Keratinocyte (primary cell): ENCODE measurements around the gene GAD1. TPM values are rescaled to one million over a fixed set of nuclear protein-coding genes. Genes with fewer than 3 reads are reported as not detected.

Experiments
- DNase-seq: peaks from one replicate; pipeline ENCODE4 v3.0.0-alpha.2; 2011; ENCODE audit warnings: low read depth, missing footprints, low spot score
- FAIRE-seq: peaks from 2 replicates; lab custom pipeline; 2011; peaks lifted over from hg19 to GRCh38; lab: Jason Lieb, UNC
- H2AFZ ChIP-seq: 2 replicates; pipeline ENCODE4 v1.6.0; 2012; ENCODE audit warnings: low read length, control low read depth, inconsistent platforms; ENCODE audit not compliant: control insufficient read depth
- H3K27ac ChIP-seq: 2 replicates; pipeline ENCODE4 v1.5.1; 2011; ENCODE audit warnings: low read length; ENCODE audit not compliant: control insufficient read depth, insufficient read depth
- H3K27me3 ChIP-seq: 3 replicates; pipeline ENCODE4 v1.6.0; 2011; ENCODE audit warnings: low read length; ENCODE audit not compliant: control insufficient read depth, insufficient read depth; ENCODE audit errors: extremely low read depth
- H3K36me3 ChIP-seq, 2 experiments: 2 replicates in 1 of 2; 3 replicates in 1 of 2; pipeline ENCODE4 v1.5.1; 2011; ENCODE audit warnings: low read length in 2 of 2, mild to moderate bottlenecking in 1 of 2; ENCODE audit not compliant: control insufficient read depth in 2 of 2, insufficient read depth in 2 of 2; ENCODE audit errors: extremely low read depth in 1 of 2
- H3K4me1 ChIP-seq: 3 replicates; pipeline ENCODE4 v1.5.1; 2011; ENCODE audit warnings: low read length; ENCODE audit not compliant: control insufficient read depth, insufficient read depth; ENCODE audit errors: extremely low read depth
- H3K4me2 ChIP-seq: 3 replicates; pipeline ENCODE4 v1.6.0; 2011; ENCODE audit warnings: low read depth, low read length; ENCODE audit not compliant: control insufficient read depth, insufficient read depth; ENCODE audit errors: extremely low read depth
- H3K4me3 ChIP-seq, 3 experiments: fragments of 200-600 bp in 1 of 3; sonication (generic) in 1 of 3; 2 replicates in 2 of 3; 3 replicates in 1 of 3; pipeline ENCODE4 v1.5.1; 2011 to 2016; ENCODE audit warnings: low read length in 3 of 3, mild to moderate bottlenecking in 3 of 3, control low read depth in 2 of 3, inconsistent platforms in 1 of 3, low read depth in 1 of 3, mixed read lengths in 1 of 3, mixed run types in 1 of 3, moderate library complexity in 1 of 3; ENCODE audit not compliant: control insufficient read depth in 2 of 3, insufficient read depth in 2 of 3; ENCODE audit errors: extremely low read depth in 1 of 3
- H3K79me2 ChIP-seq: 2 replicates; pipeline ENCODE4 v1.6.0; 2012; ENCODE audit warnings: low read length; ENCODE audit not compliant: control insufficient read depth, insufficient read depth
- H3K9ac ChIP-seq: 3 replicates; pipeline ENCODE4 v1.6.0; 2011; ENCODE audit warnings: low read length; ENCODE audit not compliant: control insufficient read depth, insufficient read depth; ENCODE audit errors: extremely low read depth
- H3K9me1 ChIP-seq: 3 replicates; pipeline ENCODE4 v1.6.0; 2011; ENCODE audit warnings: low read length; ENCODE audit not compliant: control insufficient read depth, insufficient read depth; ENCODE audit errors: extremely low read depth
- H3K9me3 ChIP-seq: 2 replicates; pipeline ENCODE4 v1.5.1; 2012; ENCODE audit warnings: low read depth, low read length; ENCODE audit not compliant: control insufficient read depth
- H4K20me1 ChIP-seq: 3 replicates; pipeline ENCODE4 v1.6.0; 2011; ENCODE audit warnings: low read length; ENCODE audit not compliant: control insufficient read depth, insufficient read depth; ENCODE audit errors: extremely low read depth
- EZH2 ChIP-seq: IDR thresholded peaks from one replicate; pipeline ENCODE4 v1.6.1; 2012; ENCODE audit warnings: inconsistent platforms, mild to moderate bottlenecking, low read length, moderate library complexity
- dilution Hi-C: fragments of 300-500 bp; cut with MboI; formaldehyde crosslinking; loops from one replicate; pipeline ENCODE4 v1.7.0; 2020; ENCODE audit warnings: low sequenced_read_pairs; ENCODE audit not compliant: extremely low pct_ligation_motif_present
- polyA plus RNA-seq, 5 experiments: library from polyadenylated mRNA; depleted of rRNA in 3 of 5; stranded (reverse) in 3 of 5; stranded (forward) in 1 of 5; unstranded in 1 of 5; fragments of >200 nt; gene quantifications; 1 replicate in 1 of 5; 2 replicates in 3 of 5; 3 replicates in 1 of 5; pipeline versions ENCODE4 v1.2.1 to v1.2.3, GENCODE V29; 2011 to 2012; ENCODE audit warnings: missing spikeins in 2 of 5, low read depth in 1 of 5, low replicate concordance in 1 of 5
- TF ChIP-seq, protein P1 (sequence below), 3 experiments: IDR thresholded peaks in 1 of 3; conservative IDR thresholded peaks in 1 of 3; optimal IDR thresholded peaks in 1 of 3; 2 replicates in 2 of 3; 3 replicates in 1 of 3; pipeline versions ENCODE3 to v1.5.1; 2011; ENCODE audit warnings: low read length in 3 of 3, mild to moderate bottlenecking in 3 of 3, moderate library complexity in 2 of 3, control low read depth in 1 of 3, inconsistent platforms in 1 of 3; ENCODE audit not compliant: insufficient read depth in 2 of 3; ENCODE audit errors: extremely low read depth in 1 of 3

The GAD1 gene
- polyA plus RNA-seq, 1 donor (not counting 4 experiments of a cell fraction or from before 2014, with no cell fraction given) = 5.9 TPM

DNA sequence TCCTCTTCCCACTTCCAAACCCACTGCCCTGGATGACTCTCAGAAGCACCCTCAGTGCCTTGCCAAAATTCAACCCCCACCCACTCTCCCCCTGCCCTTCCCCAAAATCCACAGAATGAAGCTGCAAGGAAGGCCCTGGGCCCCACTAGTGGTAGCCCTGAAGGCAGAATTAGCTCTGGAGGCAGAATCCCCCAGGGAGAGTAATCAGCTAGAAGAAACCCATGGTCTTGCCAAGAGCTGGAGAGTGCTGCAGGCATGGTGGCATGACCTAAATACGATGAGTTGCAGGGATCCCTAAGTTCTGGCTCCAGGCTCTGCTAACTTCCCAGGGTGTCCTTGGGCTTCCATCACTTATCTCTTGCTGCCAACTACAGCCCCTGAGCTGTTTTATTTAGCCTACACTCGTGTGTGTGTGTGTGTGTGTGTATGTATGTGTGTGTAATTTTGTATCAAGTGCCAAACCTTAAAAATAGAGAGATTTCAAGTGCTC, 7.9 kb downstream of the GAD1 start:
- no peak for DNase-seq
- Histone ChIP-seq H3K36me3 (no peaks in the 10 kb centered on the region), H2AFZ (no peak overlapping the region), H3K4me3 (no peak overlapping the region), H3K4me1 (peaks cover 25% of the 10 kb centered on the region), H3K9ac (no peak overlapping the region), H3K27me3 (peaks cover 68% of the 10 kb centered on the region), H3K9me1 (no peaks in the 10 kb centered on the region), H3K9me3 (no peaks in the 10 kb centered on the region), H3K4me2 (no peak overlapping the region), H3K27ac (no peak overlapping the region), H3K79me2 (no peaks in the 10 kb centered on the region), H4K20me1 (no peaks in the 10 kb centered on the region)
- no peak for FAIRE-seq
- no peak for TF ChIP-seq EZH2
- TF ChIP-seq, protein P1, sequence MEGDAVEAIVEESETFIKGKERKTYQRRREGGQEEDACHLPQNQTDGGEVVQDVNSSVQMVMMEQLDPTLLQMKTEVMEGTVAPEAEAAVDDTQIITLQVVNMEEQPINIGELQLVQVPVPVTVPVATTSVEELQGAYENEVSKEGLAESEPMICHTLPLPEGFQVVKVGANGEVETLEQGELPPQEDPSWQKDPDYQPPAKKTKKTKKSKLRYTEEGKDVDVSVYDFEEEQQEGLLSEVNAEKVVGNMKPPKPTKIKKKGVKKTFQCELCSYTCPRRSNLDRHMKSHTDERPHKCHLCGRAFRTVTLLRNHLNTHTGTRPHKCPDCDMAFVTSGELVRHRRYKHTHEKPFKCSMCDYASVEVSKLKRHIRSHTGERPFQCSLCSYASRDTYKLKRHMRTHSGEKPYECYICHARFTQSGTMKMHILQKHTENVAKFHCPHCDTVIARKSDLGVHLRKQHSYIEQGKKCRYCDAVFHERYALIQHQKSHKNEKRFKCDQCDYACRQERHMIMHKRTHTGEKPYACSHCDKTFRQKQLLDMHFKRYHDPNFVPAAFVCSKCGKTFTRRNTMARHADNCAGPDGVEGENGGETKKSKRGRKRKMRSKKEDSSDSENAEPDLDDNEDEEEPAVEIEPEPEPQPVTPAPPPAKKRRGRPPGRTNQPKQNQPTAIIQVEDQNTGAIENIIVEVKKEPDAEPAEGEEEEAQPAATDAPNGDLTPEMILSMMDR (optimal IDR thresholded peaks at IDR 0.05 in 1 of 3, IDR thresholded peaks at IDR 0.05 in 1 of 3, conservative IDR thresholded peaks at IDR 0.05 in 1 of 3; ENCODE audit: extremely low read depth in 1 of 3, insufficient read depth in 2 of 3, low read length in 3 of 3) = no peak
- dilution Hi-C loops = no loop called here

DNA sequence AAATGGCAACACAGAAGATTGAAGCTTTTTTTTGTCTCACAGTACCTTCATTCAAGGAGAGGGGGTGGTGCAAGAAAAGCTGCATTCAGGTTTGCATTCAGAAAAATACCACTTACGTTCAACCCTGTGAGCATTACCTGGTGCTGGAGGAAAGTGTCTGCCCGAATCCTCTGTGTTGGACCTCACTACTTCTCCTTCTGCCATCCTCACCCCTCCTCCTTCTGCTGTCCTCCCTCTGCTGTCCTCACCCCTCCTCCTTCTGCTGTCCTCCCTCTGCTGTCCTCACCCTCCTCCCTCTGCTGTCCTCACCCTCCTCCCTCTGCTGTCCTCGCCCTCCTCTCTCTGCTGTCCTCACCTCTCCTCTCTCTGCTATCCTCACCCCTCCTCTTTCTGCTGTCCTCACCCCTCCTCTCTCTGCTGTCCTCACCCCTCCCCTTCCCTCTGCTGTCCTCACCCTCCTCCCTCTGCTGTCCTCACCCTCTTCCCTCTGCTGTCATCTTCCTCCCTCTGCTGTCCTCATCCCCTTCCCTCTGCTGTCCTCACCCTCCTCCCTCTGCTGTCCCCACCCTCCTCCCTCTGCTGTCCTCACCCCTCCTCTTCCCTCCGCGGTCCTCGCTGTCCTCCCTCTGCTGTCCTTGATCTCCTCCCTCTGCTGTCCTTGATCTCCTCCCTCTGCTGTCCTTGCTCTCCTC, 11.3 kb downstream of the GAD1 start:
- Histone ChIP-seq H2AFZ (no peak overlapping the region), H3K9ac (no peak overlapping the region), H3K79me2 (no peaks in the 10 kb centered on the region), H3K9me3 (no peaks in the 10 kb centered on the region), H3K27ac (no peak overlapping the region), H3K27me3 (peaks cover 34% of the 10 kb centered on the region), H4K20me1 (no peaks in the 10 kb centered on the region), H3K9me1 (no peaks in the 10 kb centered on the region), H3K4me3 (no peak overlapping the region), H3K36me3 (no peaks in the 10 kb centered on the region), H3K4me2 (no peak overlapping the region), H3K4me1 (no peaks in the 10 kb centered on the region)
- TF ChIP-seq, protein P1 (optimal IDR thresholded peaks at IDR 0.05 in 1 of 3, IDR thresholded peaks at IDR 0.05 in 1 of 3, conservative IDR thresholded peaks at IDR 0.05 in 1 of 3; ENCODE audit: extremely low read depth in 1 of 3, insufficient read depth in 2 of 3, low read length in 3 of 3) = no peak
- TF ChIP-seq EZH2 = no peak
- dilution Hi-C loops = no loop called here
- no peak for DNase-seq
- FAIRE-seq = no peak
